GM12864 (cell line): ENCODE data around the gene CRYGN.

Source experiments
- DNase-seq: peaks from one replicate; pipeline ENCODE4 v3.0.0-alpha.2; 2011; ENCODE audit warnings: low read depth
- H3K4me3 ChIP-seq: 2 replicates; pipeline ENCODE4 v1.5.1; 2011; ENCODE audit warnings: mild to moderate bottlenecking, low read depth, low read length, control low read depth
- CTCF ChIP-seq: IDR thresholded peaks from 2 replicates; pipeline ENCODE4 v1.5.1; 2011; ENCODE audit warnings: low read depth, mild to moderate bottlenecking, moderate library complexity, low read length, control low read depth, inconsistent platforms; ENCODE audit errors: missing control alignments

The CRYGN gene

GRCh38 chr7:151454305-151454704, 14.4 kb upstream of the CRYGN start:
- TF ChIP-seq CTCF: no peak
- H3K4me3 ChIP-seq: no peak overlapping the region
- no peak for DNase-seq

GRCh38 chr7:151453326-151453791, 13.4 kb upstream of the CRYGN start:
- DNase-seq: no peak
- TF ChIP-seq CTCF: no peak
- H3K4me3 ChIP-seq: no peak overlapping the region

- no peak for TF ChIP-seq CTCF
- H3K4me3 ChIP-seq: no peak overlapping the region
- DNase-seq: no peak
Measured at GRCh38 chr7:151452680-151453325, 12.9 kb upstream of the CRYGN start.

- no peak overlapping the region for H3K4me3 ChIP-seq
- DNase-seq: no peak
- TF ChIP-seq CTCF: no peak
Measured at GRCh38 chr7:151451626-151452571, 12.0 kb upstream of the CRYGN start.

- TF ChIP-seq CTCF: no peak
- DNase-seq: no peak
- no peak overlapping the region for H3K4me3 ChIP-seq
Measured at GRCh38 chr7:151451156-151451555, 11.2 kb upstream of the CRYGN start.

GRCh38 chr7:151449990-151450389, 10.0 kb upstream of the CRYGN start:
- DNase-seq: no peak
- no peak overlapping the region for H3K4me3 ChIP-seq
- TF ChIP-seq CTCF: no peak
